IMR-90 (cell line): ENCODE results near the gene ATP9B. TPM values are rescaled to one million over a fixed set of nuclear protein-coding genes. Genes with fewer than 3 reads are reported as not detected.

Experiments used
- ATAC-seq: fragments of 200-7000 bp; cut with Tn5 transposase; 2 replicates; pipeline ENCODE4 v1.9.1; 2020; ENCODE audit warnings: low read depth, mild to moderate bottlenecking, moderate library complexity
- BruUV-seq: library from RNA; stranded (reverse); fragments of 400-500 nt; replicated peaks from 2 replicates; lab custom pipeline; 2021; lab: Mats Ljungman, UMichigan
- CTCF ChIA-PET: fragments of 300-600 bp; formaldehyde crosslinking; extraction: SDS; loops from one replicate; lab custom pipeline; 2021; ENCODE audit warnings: antibody characterized with exemption; lab: Yijun Ruan, JAX
- POLR2A ChIA-PET: fragments of 300-600 bp; sonication (Branson Sonifier 250); formaldehyde crosslinking; loops from one replicate; lab custom pipeline; 2022; ENCODE audit warnings: antibody characterized with exemption; ENCODE audit not compliant: unreplicated experiment; lab: Charles Lee
- DNase-seq: peaks from one replicate; pipeline ENCODE4 v3.0.0; 2013
- H2AFZ ChIP-seq: replicated peaks from 2 replicates; pipeline ENCODE3; 2013; ENCODE audit warnings: low read length, mild to moderate bottlenecking; ENCODE audit not compliant: poor library complexity
- H2AK5ac ChIP-seq: 2 replicates; pipeline ENCODE4 v1.6.1; 2013; ENCODE audit warnings: low read depth, low read length, inconsistent platforms
- H2AK9ac ChIP-seq: replicated peaks from 2 replicates; pipeline ENCODE3; 2013; ENCODE audit warnings: mild to moderate bottlenecking, low read depth, low read length, moderate library complexity; ENCODE audit not compliant: poor library complexity
- H2BK120ac ChIP-seq: 2 replicates; pipeline ENCODE4 v1.6.1; 2013; ENCODE audit warnings: low read depth, low read length, inconsistent platforms
- H2BK15ac ChIP-seq: 3 replicates; pipeline ENCODE4 v1.6.1; 2013; ENCODE audit warnings: low read depth, low read length, inconsistent platforms
- H2BK20ac ChIP-seq: 2 replicates; pipeline ENCODE4 v1.6.1; 2013; ENCODE audit warnings: low read depth, mild to moderate bottlenecking, inconsistent platforms, low read length, moderate library complexity
- H2BK5ac ChIP-seq: 2 replicates; pipeline ENCODE4 v1.6.1; 2013; ENCODE audit warnings: mild to moderate bottlenecking, low read depth, low read length, inconsistent platforms; ENCODE audit not compliant: poor library complexity, severe bottlenecking
- H3K14ac ChIP-seq: replicated peaks from 2 replicates; pipeline ENCODE4 v1.6.1; 2013; ENCODE audit warnings: low read depth, low read length, inconsistent platforms
- H3K18ac ChIP-seq: 2 replicates; pipeline ENCODE4 v1.6.1; 2013; ENCODE audit warnings: low read depth, low read length, control low read depth
- H3K23ac ChIP-seq: 2 replicates; pipeline ENCODE4 v1.6.1; 2013; ENCODE audit warnings: low read depth, low read length, inconsistent platforms
- H3K27ac ChIP-seq: 2 replicates; pipeline ENCODE4 v1.5.1; 2013; ENCODE audit warnings: mild to moderate bottlenecking, control low read depth, low read length; ENCODE audit not compliant: insufficient read depth
- H3K27me3 ChIP-seq: 2 replicates; pipeline ENCODE4 v1.6.1; 2013; ENCODE audit warnings: low read length; ENCODE audit not compliant: control insufficient read depth, insufficient read depth
- H3K36me3 ChIP-seq: 2 replicates; pipeline ENCODE4 v1.6.1; 2013; ENCODE audit warnings: low read length, mixed read lengths; ENCODE audit not compliant: control insufficient read depth, insufficient read depth
- H3K4ac ChIP-seq: 2 replicates; pipeline ENCODE4 v1.6.1; 2013; ENCODE audit warnings: low read depth, low read length, inconsistent platforms
- H3K4me1 ChIP-seq: 2 replicates; pipeline ENCODE4 v1.6.1; 2013; ENCODE audit warnings: low read length, mixed read lengths; ENCODE audit not compliant: control insufficient read depth, insufficient read depth
- H3K4me2 ChIP-seq: 2 replicates; pipeline ENCODE4 v1.6.1; 2013; ENCODE audit warnings: low read depth, mild to moderate bottlenecking, control low read depth, low read length, moderate library complexity
- H3K4me3 ChIP-seq: 2 replicates; pipeline ENCODE4 v1.5.1; 2013; ENCODE audit warnings: low read depth, mild to moderate bottlenecking, control low read depth, low read length, moderate library complexity; ENCODE audit not compliant: insufficient read depth
- H3K56ac ChIP-seq: 2 replicates; pipeline ENCODE4 v1.6.1; 2013; ENCODE audit warnings: low read length, inconsistent platforms; ENCODE audit not compliant: insufficient read depth; ENCODE audit errors: extremely low read depth
- H3K79me1 ChIP-seq, 2 experiments: 2 replicates each; pipeline ENCODE4 v1.6.1; 2013; ENCODE audit warnings: low read length in 2 of 2, inconsistent platforms in 1 of 2, low read depth in 1 of 2
- H3K9ac ChIP-seq: 2 replicates; pipeline ENCODE4 v1.6.1; 2013; ENCODE audit warnings: low read depth, low read length, control low read depth
- H3K9me1 ChIP-seq: 2 replicates; pipeline ENCODE4 v1.6.1; 2013; ENCODE audit warnings: low read length, inconsistent platforms; ENCODE audit not compliant: insufficient read depth
- H3K9me3 ChIP-seq: 2 replicates; pipeline ENCODE4 v1.6.1; 2013; ENCODE audit warnings: low read length; ENCODE audit not compliant: control insufficient read depth, insufficient read depth
- H4K20me1 ChIP-seq: 2 replicates; pipeline ENCODE4 v1.6.1; 2013; ENCODE audit warnings: low read length, inconsistent platforms; ENCODE audit not compliant: insufficient read depth
- H4K5ac ChIP-seq: 2 replicates; pipeline ENCODE4 v1.6.1; 2013; ENCODE audit warnings: mild to moderate bottlenecking, low read depth, low read length, control low read depth
- H4K8ac ChIP-seq, 2 experiments: 2 replicates each; pipeline ENCODE4 v1.6.1; 2013; ENCODE audit warnings: low read depth in 2 of 2, low read length in 2 of 2, control low read depth in 1 of 2, inconsistent platforms in 1 of 2
- H4K91ac ChIP-seq: 2 replicates; pipeline ENCODE4 v1.6.1; 2013; ENCODE audit warnings: low read depth, low read length, inconsistent platforms; ENCODE audit not compliant: insufficient read depth
- MXI1 ChIP-seq: IDR thresholded peaks from 2 replicates; pipeline ENCODE4 v1.6.1; 2012; ENCODE audit warnings: low read depth, mild to moderate bottlenecking, low read length, moderate library complexity, borderline replicate concordance
- WGBS, 2 experiments: methylation state at CpG; one replicate each; pipeline versions ENCODE4 v1.1.5 to v1.1.7; 2013; ENCODE audit warnings: missing lambda C conversion rate in 2 of 2; ENCODE audit not compliant: insufficient read length in 1 of 2; ENCODE audit errors: extremely low coverage in 2 of 2; 5-methylcytosine and 5-hydroxymethylcytosine counted together
- dilution Hi-C: fragments of 300-500 bp; cut with HindIII; formaldehyde crosslinking; loops from one replicate; pipeline ENCODE4 v1.14.3; 2018; ENCODE audit warnings: low sequenced_read_pairs; ENCODE audit not compliant: unreplicated experiment
- in situ Hi-C: fragments of 300-500 bp; cut with MboI; formaldehyde crosslinking; loops from 3 replicates; pipeline ENCODE4 v1.14.3; 2019; ENCODE audit warnings: low sequenced_read_pairs, inconsistent platforms, mixed read lengths
- intact Hi-C: fragments of 100-400 bp; cut with micrococcal nuclease; formaldehyde crosslinking; loops from 2 replicates; pipeline ENCODE4 v1.10.0; 2022
- polyA plus RNA-seq, 3 experiments: library from polyadenylated mRNA; depleted of rRNA; stranded (reverse); fragments of >200 nt; gene quantifications; 2 replicates each; pipeline ENCODE4 v1.2.3, GENCODE V29; 2012; ENCODE audit warnings: low replicate concordance in 1 of 3
- total RNA-seq: library from RNA; depleted of rRNA; stranded (reverse); fragments of >200 nt; gene quantifications from 2 replicates; pipeline ENCODE4 v1.2.3, GENCODE V29; 2012
- TF ChIP-seq, protein P1 (sequence below): fragments of 150-350 bp; IDR thresholded peaks from 2 replicates; pipeline ENCODE4 v1.6.1; 2016; ENCODE audit warnings: low read depth, mild to moderate bottlenecking, low read length, moderate library complexity, borderline replicate concordance

The ATP9B gene
- total and polyA plus RNA-seq, 2 of the 4 experiments (the other 2 are of a cell fraction) = 11.0 to 11.5 TPM

DNA sequence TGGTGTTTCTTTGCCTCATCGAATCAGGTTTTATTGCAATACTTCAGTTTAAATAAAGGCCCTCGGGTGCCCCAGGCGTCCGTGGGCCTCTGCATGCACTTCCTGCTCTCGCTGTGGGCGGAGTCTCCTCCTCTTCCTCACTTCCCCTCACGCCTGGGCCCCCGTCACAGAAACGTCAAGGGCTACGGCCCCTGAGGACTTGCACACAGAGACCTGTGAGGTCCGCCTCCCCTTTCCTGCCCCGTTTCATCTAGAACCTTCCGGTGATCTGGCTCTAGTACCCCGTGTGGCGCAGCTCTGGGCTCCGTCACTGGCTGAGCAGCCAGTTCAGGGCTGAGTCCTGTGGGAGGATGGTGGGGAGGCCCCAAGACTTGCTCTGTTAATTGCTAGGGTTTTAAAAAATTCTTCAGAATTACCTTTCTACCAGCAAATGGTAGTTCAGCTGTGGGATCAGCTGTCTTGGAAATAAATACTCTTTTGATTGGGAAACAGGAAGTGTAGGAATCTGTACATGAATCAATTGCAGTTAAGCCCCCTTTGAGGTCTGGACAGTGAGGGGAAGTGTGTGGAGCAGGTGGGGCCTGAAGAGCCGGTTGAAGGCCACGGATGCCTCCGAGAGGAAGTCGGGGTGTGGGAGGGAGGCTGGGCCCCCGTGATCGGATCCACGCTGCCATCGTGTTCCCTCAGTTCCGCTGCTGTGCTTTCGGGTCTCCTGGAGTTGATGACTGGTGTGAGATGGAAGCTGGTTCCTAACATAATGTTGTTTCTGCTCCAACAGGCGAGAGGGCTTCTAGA, 336.8 kb downstream of the ATP9B start:
- ChIA-PET POLR2A (no interaction called here), CTCF (no interaction called here)
- Histone ChIP-seq H3K56ac (no peak overlapping the region), H3K9ac (no peak overlapping the region), H4K8ac (no peak overlapping the region), H3K27ac (no peak overlapping the region), H3K14ac (no peak overlapping the region), H2AK5ac (no peak overlapping the region), H3K23ac (no peak overlapping the region), H3K36me3 (peaks cover 4% of the 10 kb centered on the region; the same call in 1 of the 2 replicates), H3K4me2 (no peak overlapping the region), H3K9me3 (no peaks in the 10 kb centered on the region), H4K91ac (no peak overlapping the region), H3K4me3 (no peak overlapping the region), H2BK120ac (no peak overlapping the region), H3K9me1 (no peaks in the 10 kb centered on the region), H3K4ac (no peak overlapping the region), H3K27me3 (no peaks in the 10 kb centered on the region), H3K4me1 (no peaks in the 10 kb centered on the region), H2BK15ac (no peak overlapping the region), H4K5ac (no peak overlapping the region), H2AFZ (no peak overlapping the region), H2BK5ac (no peak overlapping the region), H3K18ac (no peak overlapping the region), H4K20me1 (no peaks in the 10 kb centered on the region), H2BK20ac (no peak overlapping the region), H2AK9ac (no peak overlapping the region), H3K79me1 (no peaks in the 10 kb centered on the region)
- intact Hi-C loops = no loop called here
- dilution Hi-C loops = no loop called here
- ATAC-seq (no peak), DNase-seq (no peak)
- TF ChIP-seq, protein P1, sequence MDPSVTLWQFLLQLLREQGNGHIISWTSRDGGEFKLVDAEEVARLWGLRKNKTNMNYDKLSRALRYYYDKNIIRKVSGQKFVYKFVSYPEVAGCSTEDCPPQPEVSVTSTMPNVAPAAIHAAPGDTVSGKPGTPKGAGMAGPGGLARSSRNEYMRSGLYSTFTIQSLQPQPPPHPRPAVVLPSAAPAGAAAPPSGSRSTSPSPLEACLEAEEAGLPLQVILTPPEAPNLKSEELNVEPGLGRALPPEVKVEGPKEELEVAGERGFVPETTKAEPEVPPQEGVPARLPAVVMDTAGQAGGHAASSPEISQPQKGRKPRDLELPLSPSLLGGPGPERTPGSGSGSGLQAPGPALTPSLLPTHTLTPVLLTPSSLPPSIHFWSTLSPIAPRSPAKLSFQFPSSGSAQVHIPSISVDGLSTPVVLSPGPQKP = no peak
- no peak for TF ChIP-seq MXI1
- in situ Hi-C loops = no loop called here
- BruUV-seq = no TSS peak
- 81% methylated on average over 4 of the region's 27 CpGs; no CpG with 5 or more reads in 1 of the 2 experiments for WGBS, 2 experiments
